ENCODE measurements around the gene TP73.

TP73 gene

GRCh38 chr1:3654549-3655281 is 2.4 kb downstream of the TP73 start:
- no peak for DNase-seq

GRCh38 chr1:3656450-3657095 is 4.3 kb downstream of the TP73 start:
- no peak for DNase-seq

- DNase-seq = no peak
These were observed 4.8 kb downstream of the TP73 start for GRCh38 chr1:3657096-3657475.

GRCh38 chr1:3657578-3658230 is 5.4 kb downstream of the TP73 start:
- DNase-seq = no peak

- no peak for DNase-seq
These were observed 5.9 kb downstream of the TP73 start for GRCh38 chr1:3658231-3658615.

- DNase-seq = no peak
These were observed 6.8 kb downstream of the TP73 start for GRCh38 chr1:3659093-3659492.

- no peak for DNase-seq
These were observed 8.4 kb downstream of the TP73 start for GRCh38 chr1:3660704-3661103.

GRCh38 chr1:3661631-3662030 is 9.3 kb downstream of the TP73 start:
- DNase-seq = no peak

GRCh38 chr1:3662080-3662671 is 9.9 kb downstream of the TP73 start:
- DNase-seq = no peak

- no peak for DNase-seq
These were observed 11.8 kb downstream of the TP73 start for GRCh38 chr1:3663999-3664699.

- no peak for DNase-seq
These were observed 12.5 kb downstream of the TP73 start for GRCh38 chr1:3664700-3665375.

- DNase-seq = no peak
These were observed 15.8 kb downstream of the TP73 start for GRCh38 chr1:3668148-3668547.

GRCh38 chr1:3668585-3669300 is 16.4 kb downstream of the TP73 start:
- no peak for DNase-seq

- no peak for DNase-seq
These were observed 17.1 kb downstream of the TP73 start for GRCh38 chr1:3669421-3669821.

GRCh38 chr1:3669971-3670431 is 17.7 kb downstream of the TP73 start:
- DNase-seq = no peak

GRCh38 chr1:3670823-3671265 is 18.5 kb downstream of the TP73 start:
- no peak for DNase-seq

GRCh38 chr1:3671371-3672180 is 19.3 kb downstream of the TP73 start:
- no peak for DNase-seq

- DNase-seq = no peak
These were observed 20.1 kb downstream of the TP73 start for GRCh38 chr1:3672231-3672970.

- no peak for DNase-seq
These were observed 20.6 kb downstream of the TP73 start for GRCh38 chr1:3672971-3673361.
